Retinal pigment epithelial cell (primary cell): Measurements from ENCODE around the gene MAML3.

Source experiments
- DNase-seq: peaks from one replicate; pipeline ENCODE4 v3.0.0-alpha.2; 2010; ENCODE audit warnings: low read depth
- H3K4me3 ChIP-seq: 2 replicates; pipeline ENCODE4 v1.5.1; 2011; ENCODE audit warnings: mild to moderate bottlenecking, low read length, control low read depth, moderate library complexity
- CTCF ChIP-seq: conservative IDR thresholded peaks from 2 replicates; pipeline ENCODE4 v1.5.1; 2011; ENCODE audit warnings: low read depth, low read length, control low read depth, inconsistent platforms

MAML3 gene

GRCh38 chr4:140150886-140151698 is 2.9 kb downstream of the MAML3 start:
- TF ChIP-seq CTCF, result no peak
- peak overlapping the region; percentile 88 for H3K4me3 ChIP-seq
- peak; percentile 56 for DNase-seq

- H3K4me3 ChIP-seq, result peak overlapping the region; percentile 88
- TF ChIP-seq CTCF, result no peak
- no peak for DNase-seq
These were observed 3.4 kb downstream of the MAML3 start for GRCh38 chr4:140150636-140150885.

- TF ChIP-seq CTCF, result no peak
- DNase-seq, result no peak
- H3K4me3 ChIP-seq, result peak overlapping the region; percentile 88
These were observed 3.9 kb downstream of the MAML3 start for GRCh38 chr4:140149846-140150635.

GRCh38 chr4:140144050-140144449 is 9.9 kb downstream of the MAML3 start:
- no peak overlapping the region for H3K4me3 ChIP-seq
- DNase-seq, result no peak
- TF ChIP-seq CTCF, result no peak

- TF ChIP-seq CTCF, result no peak
- DNase-seq, result no peak
- no peak overlapping the region for H3K4me3 ChIP-seq
These were observed 12.7 kb downstream of the MAML3 start for GRCh38 chr4:140141210-140141835.

GRCh38 chr4:140140566-140140965 is 13.4 kb downstream of the MAML3 start:
- H3K4me3 ChIP-seq, result no peak overlapping the region
- no peak for DNase-seq
- no peak for TF ChIP-seq CTCF
